GM12878 (cell line): ENCODE results near the gene INCA1.

Experiments used
- CREM ChIP-seq: IDR thresholded peaks from 2 replicates; pipeline ENCODE4 v1.6.1; 2014; ENCODE audit warnings: antibody characterized with exemption, low read depth
- EGR1 ChIP-seq, 2 experiments: IDR thresholded peaks; 1 replicate in 1 of 2; 2 replicates in 1 of 2; pipeline ENCODE4 v1.6.1; 2011 to 2012; ENCODE audit warnings: low read depth in 2 of 2, low read length in 2 of 2, borderline replicate concordance in 1 of 2, mild to moderate bottlenecking in 1 of 2, moderate library complexity in 1 of 2
- MYC ChIP-seq: IDR thresholded peaks from 2 replicates; pipeline ENCODE4 v1.6.1; 2011; ENCODE audit warnings: mild to moderate bottlenecking, low read length, moderate library complexity, inconsistent platforms; ENCODE audit not compliant: insufficient read depth, insufficient replicate concordance, insufficient read length, severe bottlenecking
- POLR2A ChIP-seq: IDR thresholded peaks from 2 replicates; pipeline ENCODE4 v1.6.1; 2011; ENCODE audit warnings: low read depth, mild to moderate bottlenecking, low read length
- SP1 ChIP-seq: IDR thresholded peaks from one replicate; pipeline ENCODE4 v1.6.1; 2011; ENCODE audit warnings: low read depth, low read length
- TAF1 ChIP-seq: IDR thresholded peaks from 2 replicates; pipeline ENCODE4 v1.6.1; 2011; ENCODE audit warnings: mild to moderate bottlenecking, low read depth, low read length, borderline replicate concordance
- TF ChIP-seq, protein P1 (sequence below), 3 experiments: IDR thresholded peaks in 2 of 3; conservative IDR thresholded peaks in 1 of 3; 2 replicates each; pipeline ENCODE4 v1.5.1; 2011; ENCODE audit warnings: low read depth in 3 of 3, low read length in 3 of 3, mild to moderate bottlenecking in 3 of 3, control low read depth in 2 of 3, moderate library complexity in 2 of 3, inconsistent platforms in 1 of 3, mixed read lengths in 1 of 3; ENCODE audit not compliant: control insufficient read depth in 2 of 3, insufficient read depth in 1 of 3; ENCODE audit errors: extremely low read depth in 1 of 3
- TF ChIP-seq, protein P2 (sequence below): fragments of 450-650 bp; IDR thresholded peaks from 2 replicates; pipeline ENCODE4 v1.6.1; 2016; ENCODE audit warnings: mild to moderate bottlenecking
- TF ChIP-seq, protein P3 (sequence below): IDR thresholded peaks from 2 replicates; pipeline ENCODE4 v1.6.1; 2011; ENCODE audit warnings: low read depth, mild to moderate bottlenecking, low read length, moderate library complexity, borderline replicate concordance; ENCODE audit errors: extremely low read depth

DNA sequence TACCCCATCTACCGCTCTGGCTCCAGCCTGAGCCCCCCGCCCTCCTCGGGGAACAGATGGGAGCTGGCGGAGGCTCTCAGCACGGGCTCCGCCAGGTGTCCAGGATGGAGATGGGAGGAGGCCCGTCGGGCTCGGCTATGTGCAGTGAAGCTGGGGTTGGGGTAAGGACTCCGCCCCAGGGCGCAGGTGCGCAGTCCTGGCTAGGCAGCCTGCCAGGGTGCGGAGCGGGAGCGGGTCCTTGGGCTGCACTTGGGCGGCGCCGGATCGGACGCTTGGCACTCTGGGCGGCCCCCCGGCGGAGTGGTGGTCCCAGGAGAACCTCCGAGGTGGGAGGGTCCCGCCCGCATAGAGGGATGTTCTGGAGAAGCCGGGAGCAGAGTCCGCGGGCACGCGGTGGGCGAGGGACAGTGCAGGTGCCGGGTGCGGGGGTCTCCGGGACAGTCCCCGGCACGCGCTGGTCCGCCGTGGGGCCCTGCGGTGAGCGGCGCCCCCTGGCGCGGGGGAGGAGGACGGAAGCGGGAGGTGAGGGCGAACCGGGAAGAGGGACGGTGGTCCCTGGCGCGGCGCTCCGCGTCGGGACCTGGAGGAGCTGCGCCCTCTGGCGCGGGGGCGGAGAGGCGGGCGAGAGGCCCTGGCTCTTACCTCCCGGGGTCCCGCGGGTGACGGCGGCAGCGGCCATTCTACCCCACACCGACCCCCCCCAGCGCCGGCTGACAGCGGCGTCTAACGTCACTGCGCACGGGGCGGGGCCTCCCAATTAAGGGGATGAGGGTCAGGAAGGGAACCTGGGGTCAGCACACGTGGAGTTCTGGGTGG is 10.2 kb downstream of the INCA1 start, which contains the start of gene CAMTA2:
- TF ChIP-seq CREM = peak; percentile 89
- peak; percentile 89 for TF ChIP-seq POLR2A
- TF ChIP-seq, protein P1, sequence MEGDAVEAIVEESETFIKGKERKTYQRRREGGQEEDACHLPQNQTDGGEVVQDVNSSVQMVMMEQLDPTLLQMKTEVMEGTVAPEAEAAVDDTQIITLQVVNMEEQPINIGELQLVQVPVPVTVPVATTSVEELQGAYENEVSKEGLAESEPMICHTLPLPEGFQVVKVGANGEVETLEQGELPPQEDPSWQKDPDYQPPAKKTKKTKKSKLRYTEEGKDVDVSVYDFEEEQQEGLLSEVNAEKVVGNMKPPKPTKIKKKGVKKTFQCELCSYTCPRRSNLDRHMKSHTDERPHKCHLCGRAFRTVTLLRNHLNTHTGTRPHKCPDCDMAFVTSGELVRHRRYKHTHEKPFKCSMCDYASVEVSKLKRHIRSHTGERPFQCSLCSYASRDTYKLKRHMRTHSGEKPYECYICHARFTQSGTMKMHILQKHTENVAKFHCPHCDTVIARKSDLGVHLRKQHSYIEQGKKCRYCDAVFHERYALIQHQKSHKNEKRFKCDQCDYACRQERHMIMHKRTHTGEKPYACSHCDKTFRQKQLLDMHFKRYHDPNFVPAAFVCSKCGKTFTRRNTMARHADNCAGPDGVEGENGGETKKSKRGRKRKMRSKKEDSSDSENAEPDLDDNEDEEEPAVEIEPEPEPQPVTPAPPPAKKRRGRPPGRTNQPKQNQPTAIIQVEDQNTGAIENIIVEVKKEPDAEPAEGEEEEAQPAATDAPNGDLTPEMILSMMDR (IDR thresholded peaks at IDR 0.05 in 2 of 3, conservative IDR thresholded peaks at IDR 0.05 in 1 of 3; ENCODE audit: control insufficient read depth in 2 of 3, extremely low read depth in 1 of 3, insufficient read depth in 1 of 3, low read depth in 3 of 3, low read length in 3 of 3) = peak; percentile 61 to 66 (median 66); a peak in 5 of 6 replicates
- TF ChIP-seq, protein P2, sequence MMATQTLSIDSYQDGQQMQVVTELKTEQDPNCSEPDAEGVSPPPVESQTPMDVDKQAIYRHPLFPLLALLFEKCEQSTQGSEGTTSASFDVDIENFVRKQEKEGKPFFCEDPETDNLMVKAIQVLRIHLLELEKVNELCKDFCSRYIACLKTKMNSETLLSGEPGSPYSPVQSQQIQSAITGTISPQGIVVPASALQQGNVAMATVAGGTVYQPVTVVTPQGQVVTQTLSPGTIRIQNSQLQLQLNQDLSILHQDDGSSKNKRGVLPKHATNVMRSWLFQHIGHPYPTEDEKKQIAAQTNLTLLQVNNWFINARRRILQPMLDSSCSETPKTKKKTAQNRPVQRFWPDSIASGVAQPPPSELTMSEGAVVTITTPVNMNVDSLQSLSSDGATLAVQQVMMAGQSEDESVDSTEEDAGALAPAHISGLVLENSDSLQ = peak; percentile 66
- peak; percentile 48 to 88 for TF ChIP-seq EGR1 (IDR thresholded peaks at IDR 0.05; ENCODE audit: borderline replicate concordance in 1 of 2, low read depth in 2 of 2, low read length in 2 of 2)
- TF ChIP-seq SP1 = peak; percentile 22
- TF ChIP-seq TAF1 = peak; percentile 62; the same call in 1 of the 2 replicates
- TF ChIP-seq, protein P3, sequence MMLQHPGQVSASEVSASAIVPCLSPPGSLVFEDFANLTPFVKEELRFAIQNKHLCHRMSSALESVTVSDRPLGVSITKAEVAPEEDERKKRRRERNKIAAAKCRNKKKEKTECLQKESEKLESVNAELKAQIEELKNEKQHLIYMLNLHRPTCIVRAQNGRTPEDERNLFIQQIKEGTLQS = no peak
- peak; percentile 78 for TF ChIP-seq MYC
